ENCODE data around the gene CPLX1.
A peak's percentile ranks its signal among the peaks of the same experiment; 100 is the strongest.

CPLX1 gene

DNA sequence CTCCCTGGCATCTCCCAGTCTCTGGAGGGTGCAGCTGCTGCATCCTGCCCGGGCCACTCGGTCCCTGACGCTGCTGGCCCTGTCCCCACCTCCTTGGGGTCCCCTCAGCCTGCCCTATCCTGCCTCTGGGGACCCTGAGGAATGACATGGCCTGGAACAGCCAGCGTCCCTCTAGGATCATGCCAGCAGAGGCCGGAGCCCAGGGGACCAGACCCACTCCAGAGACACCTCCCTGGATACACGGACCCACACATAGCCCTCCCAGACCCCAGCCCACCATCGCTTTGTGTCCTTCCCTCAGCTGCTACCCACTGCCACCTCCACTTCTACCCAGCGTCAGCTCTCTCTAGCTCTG, 35.5 kb downstream of the CPLX1 start:
- H3K4me3 ChIP-seq (replicated peaks in 1 of 2; ENCODE audit: low read depth in 2 of 2, low read length in 2 of 2) = no peak overlapping the region
- TF ChIP-seq, protein P1, sequence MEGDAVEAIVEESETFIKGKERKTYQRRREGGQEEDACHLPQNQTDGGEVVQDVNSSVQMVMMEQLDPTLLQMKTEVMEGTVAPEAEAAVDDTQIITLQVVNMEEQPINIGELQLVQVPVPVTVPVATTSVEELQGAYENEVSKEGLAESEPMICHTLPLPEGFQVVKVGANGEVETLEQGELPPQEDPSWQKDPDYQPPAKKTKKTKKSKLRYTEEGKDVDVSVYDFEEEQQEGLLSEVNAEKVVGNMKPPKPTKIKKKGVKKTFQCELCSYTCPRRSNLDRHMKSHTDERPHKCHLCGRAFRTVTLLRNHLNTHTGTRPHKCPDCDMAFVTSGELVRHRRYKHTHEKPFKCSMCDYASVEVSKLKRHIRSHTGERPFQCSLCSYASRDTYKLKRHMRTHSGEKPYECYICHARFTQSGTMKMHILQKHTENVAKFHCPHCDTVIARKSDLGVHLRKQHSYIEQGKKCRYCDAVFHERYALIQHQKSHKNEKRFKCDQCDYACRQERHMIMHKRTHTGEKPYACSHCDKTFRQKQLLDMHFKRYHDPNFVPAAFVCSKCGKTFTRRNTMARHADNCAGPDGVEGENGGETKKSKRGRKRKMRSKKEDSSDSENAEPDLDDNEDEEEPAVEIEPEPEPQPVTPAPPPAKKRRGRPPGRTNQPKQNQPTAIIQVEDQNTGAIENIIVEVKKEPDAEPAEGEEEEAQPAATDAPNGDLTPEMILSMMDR (IDR thresholded peaks at IDR 0.05; ENCODE audit: low read depth, low read length) = no peak
- no peak for DNase-seq (ENCODE audit: low read depth in 2 of 2)

DNA sequence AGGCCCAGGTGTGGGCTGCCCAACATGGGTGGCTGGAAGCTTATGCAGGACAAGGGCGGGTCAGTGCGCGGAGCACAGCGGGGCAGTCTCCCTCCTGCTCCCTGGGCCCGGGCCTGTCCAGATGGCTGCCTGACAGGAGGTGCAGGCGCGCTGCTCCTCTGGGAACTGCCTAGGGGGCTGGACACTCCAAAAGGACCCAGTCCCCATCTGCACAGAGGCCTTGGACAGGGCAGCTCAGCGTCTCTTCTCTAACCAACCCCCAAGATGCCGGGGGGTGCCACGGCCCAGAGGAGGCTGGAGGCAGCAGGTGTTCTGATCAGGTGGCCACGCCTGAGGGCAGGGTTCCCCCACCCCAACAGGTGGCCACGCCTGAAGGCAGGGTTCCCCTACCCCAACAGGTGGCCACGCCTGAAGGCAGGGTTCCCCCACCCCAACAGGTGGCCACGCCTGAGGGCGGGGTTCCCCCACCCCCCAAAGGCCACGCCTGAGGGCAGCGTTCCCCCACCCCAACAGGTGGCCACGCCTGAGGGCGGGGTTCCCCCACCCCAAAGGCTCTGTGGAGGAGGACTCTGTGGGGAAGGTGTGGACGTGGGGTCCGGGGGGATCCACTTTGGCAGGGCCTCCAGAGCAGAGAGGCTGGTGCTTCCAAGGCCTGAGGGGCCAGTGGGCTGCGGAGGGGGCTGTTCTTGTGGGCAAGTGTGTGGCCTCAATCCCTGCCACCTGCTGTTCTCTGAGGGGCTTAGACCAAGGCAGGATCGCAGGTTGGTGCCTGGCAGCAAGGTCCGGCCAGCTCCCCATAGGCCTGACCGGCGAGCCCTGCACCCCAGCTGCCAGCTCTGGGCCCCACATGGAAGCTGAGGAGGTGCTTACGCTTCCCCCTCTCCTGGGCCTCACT, 36.1 kb downstream of the CPLX1 start:
- no peak for DNase-seq (ENCODE audit: low read depth in 2 of 2)
- H3K4me3 ChIP-seq (replicated peaks in 1 of 2; ENCODE audit: low read depth in 2 of 2, low read length in 2 of 2) = no peak overlapping the region
- TF ChIP-seq, protein P1 (IDR thresholded peaks at IDR 0.05; ENCODE audit: low read depth, low read length) = no peak

DNA sequence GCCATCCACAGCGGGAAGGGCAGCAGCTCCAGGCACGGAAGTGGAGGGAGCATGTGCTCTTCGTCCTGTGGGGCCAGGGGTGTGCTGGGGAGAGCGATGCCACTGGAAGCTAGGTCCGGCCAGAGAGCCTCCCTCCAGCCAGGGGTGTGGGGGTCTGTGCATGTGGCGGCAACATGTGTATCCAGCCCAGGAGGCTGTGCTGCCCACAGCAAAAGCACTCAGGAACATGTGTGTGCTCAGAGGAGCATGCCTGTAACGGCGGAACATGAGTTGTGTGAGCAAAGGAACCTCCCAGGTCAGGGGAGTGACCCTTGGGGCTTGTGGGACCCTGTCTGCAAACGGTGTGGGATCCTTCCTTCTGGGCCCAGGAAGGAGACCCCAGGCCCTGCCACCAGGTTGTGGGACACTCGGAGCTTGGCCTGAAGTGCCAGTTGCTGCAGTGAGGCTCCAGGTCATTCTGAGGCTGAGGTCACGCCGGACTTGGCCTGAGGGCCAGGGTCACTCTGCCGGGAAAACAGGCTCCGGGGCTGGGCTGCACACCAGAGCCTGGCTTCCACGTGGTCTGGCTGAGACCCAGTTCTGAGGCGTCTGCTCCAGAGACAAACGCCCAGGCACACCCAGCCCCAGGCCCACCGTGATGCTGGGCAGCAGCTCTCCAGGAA, 37.2 kb downstream of the CPLX1 start:
- TF ChIP-seq, protein P1 (IDR thresholded peaks at IDR 0.05; ENCODE audit: low read depth, low read length) = no peak
- no peak for DNase-seq (ENCODE audit: low read depth in 2 of 2)
- no peak overlapping the region for H3K4me3 ChIP-seq (replicated peaks in 1 of 2; ENCODE audit: low read depth in 2 of 2, low read length in 2 of 2)

DNA sequence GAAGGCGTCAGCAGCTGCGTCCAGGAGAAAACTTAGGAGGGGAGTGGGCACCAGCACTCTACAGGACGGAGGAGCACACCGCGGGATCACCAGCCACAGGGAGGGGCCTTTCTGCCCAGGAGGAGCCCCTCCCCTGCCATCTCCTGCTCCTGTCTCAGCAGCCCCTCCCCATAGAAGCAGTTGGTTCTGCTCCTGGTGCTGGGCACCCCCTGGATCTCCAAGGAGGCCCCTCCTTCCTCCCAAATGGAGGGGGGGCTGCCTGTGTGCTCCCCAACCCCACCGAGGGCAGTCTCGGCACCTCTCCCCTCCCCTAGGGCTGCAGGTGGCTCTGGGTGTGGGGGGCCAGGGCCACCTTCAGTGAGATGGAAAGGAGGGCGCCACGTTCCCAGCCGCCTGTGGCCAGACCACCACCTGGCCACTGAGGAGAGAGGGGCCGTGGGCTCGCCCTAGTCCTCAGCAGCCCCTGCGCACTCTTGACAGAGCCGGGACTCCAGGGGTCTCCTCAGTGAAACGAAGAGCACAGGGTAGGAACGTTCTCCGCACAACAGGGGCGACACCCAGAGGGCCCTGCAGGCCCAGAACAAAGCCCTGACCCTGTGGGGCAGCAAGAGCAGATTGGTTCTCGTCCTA, 37.8 kb downstream of the CPLX1 start:
- no peak for DNase-seq (ENCODE audit: low read depth in 2 of 2)
- no peak overlapping the region for H3K4me3 ChIP-seq (replicated peaks in 1 of 2; ENCODE audit: low read depth in 2 of 2, low read length in 2 of 2)
- TF ChIP-seq, protein P1 (IDR thresholded peaks at IDR 0.05; ENCODE audit: low read depth, low read length) = no peak

DNA sequence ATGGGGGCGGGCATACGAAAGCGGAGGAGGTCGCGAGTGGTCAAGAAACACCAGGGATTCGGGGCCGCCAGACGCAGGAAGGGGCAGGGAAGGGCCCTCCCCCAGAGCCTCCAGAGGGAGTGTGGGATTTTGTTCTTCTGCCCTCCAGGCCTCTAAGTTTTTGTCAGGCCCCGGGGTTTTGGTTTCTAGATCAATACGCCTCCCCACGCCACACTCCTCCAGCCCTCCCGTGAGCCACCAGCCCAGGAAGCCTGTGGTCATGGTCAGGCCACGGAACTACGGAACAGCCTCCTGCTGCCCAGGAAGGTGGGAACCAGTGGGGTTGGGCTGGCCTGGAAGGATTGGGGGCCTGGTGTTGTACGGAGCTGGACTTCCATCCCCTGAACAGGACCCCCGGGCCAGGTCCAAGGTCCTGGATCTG, 38.4 kb downstream of the CPLX1 start:
- no peak overlapping the region for H3K4me3 ChIP-seq (replicated peaks in 1 of 2; ENCODE audit: low read depth in 2 of 2, low read length in 2 of 2)
- TF ChIP-seq, protein P1 (IDR thresholded peaks at IDR 0.05; ENCODE audit: low read depth, low read length) = no peak
- DNase-seq (ENCODE audit: low read depth in 2 of 2) = no peak

DNA sequence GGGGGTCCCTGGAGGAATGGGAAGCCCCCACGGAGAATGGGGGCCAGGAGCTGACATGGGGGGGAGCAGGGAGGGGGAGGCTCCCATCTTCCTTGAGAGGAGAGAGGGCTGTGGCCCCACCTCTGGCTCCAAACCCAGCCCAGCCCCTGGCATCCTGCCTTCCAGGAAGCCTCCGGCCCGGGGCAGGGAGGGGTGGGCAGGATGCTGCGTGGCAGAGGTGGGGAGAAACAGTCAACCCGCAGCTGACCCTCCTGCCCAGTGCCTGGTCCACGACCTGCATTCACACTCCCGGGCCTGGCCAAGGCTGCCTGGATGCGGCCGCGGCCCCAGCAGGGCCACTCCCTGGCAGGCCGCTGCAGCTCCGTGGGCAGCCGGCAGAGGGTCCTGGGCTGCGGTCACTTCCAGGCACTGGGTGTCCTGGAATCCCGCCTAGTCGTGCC, 39.0 kb downstream of the CPLX1 start:
- H3K4me3 ChIP-seq (replicated peaks in 1 of 2; ENCODE audit: low read depth in 2 of 2, low read length in 2 of 2) = no peak overlapping the region
- DNase-seq (ENCODE audit: low read depth in 2 of 2) = no peak
- TF ChIP-seq, protein P1 (IDR thresholded peaks at IDR 0.05; ENCODE audit: low read depth, low read length) = peak; percentile 6
